ENCODE data around the gene CARM1.

The CARM1 gene

GRCh38 chr19:10911579-10912363 lies 40.4 kb downstream of the CARM1 start:
- DNase-seq: no peak

GRCh38 chr19:10912619-10913018 lies 41.3 kb downstream of the CARM1 start:
- DNase-seq: no peak

GRCh38 chr19:10913716-10914340 lies 42.5 kb downstream of the CARM1 start:
- DNase-seq: no peak

- DNase-seq: no peak
Measured at GRCh38 chr19:10915130-10916091, 44.1 kb downstream of the CARM1 start.

- DNase-seq: no peak
Measured at GRCh38 chr19:10916602-10917001, 45.2 kb downstream of the CARM1 start.

GRCh38 chr19:10918359-10918758 lies 47.0 kb downstream of the CARM1 start:
- DNase-seq: no peak

- no peak for DNase-seq
Measured at GRCh38 chr19:10919352-10920287, 48.3 kb downstream of the CARM1 start.

- no peak for DNase-seq
Measured at GRCh38 chr19:10920288-10920655, 48.9 kb downstream of the CARM1 start.

- DNase-seq: no peak
Measured at GRCh38 chr19:10920781-10921180, 49.4 kb downstream of the CARM1 start.

- no peak for DNase-seq
Measured at GRCh38 chr19:10921199-10921909, 50.0 kb downstream of the CARM1 start.

GRCh38 chr19:10921910-10922637 lies 50.7 kb downstream of the CARM1 start:
- DNase-seq: no peak

GRCh38 chr19:10922638-10923014 lies 51.3 kb downstream of the CARM1 start:
- no peak for DNase-seq

- DNase-seq: no peak
Measured at GRCh38 chr19:10923260-10924112, 52.1 kb downstream of the CARM1 start.

GRCh38 chr19:10924597-10924996 lies 53.2 kb downstream of the CARM1 start:
- DNase-seq: no peak

- no peak for DNase-seq
Measured at GRCh38 chr19:10927730-10928562, 56.6 kb downstream of the CARM1 start.

GRCh38 chr19:10928563-10929401 lies 57.4 kb downstream of the CARM1 start, which contains the start of the genes TIMM29 and YIPF2:
TIMM29 (plus strand) TSS chr19:10928811; CDS start chr19:10928823, 12 bp downstream.
YIPF2 (minus strand) TSS chr19:10928639; CDS start chr19:10928410, 229 bp downstream.
- no peak for DNase-seq

GRCh38 chr19:10929402-10929794 lies 58.0 kb downstream of the CARM1 start:
- DNase-seq: no peak
